ENCODE data around the gene AKAP6.

AKAP6 gene

DNA sequence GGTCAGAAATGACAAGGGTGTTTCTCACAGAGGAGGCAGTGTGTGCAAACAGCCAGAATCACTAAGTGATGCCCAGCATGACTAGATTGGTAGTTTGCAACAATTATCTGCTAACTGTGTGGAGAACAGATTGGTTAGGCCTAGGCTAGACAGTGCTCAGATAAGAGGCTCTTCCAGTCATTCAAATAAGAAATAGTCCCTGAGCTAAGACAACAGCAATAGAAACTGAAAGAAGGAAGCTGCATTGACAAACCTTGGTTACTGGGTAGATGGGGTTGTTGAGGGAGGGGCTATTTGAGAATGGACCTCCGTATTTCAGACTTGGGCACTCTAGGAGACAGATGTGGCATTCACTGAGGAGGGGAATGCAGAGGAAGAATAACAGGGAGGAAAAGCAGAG is 354.6 kb downstream of the AKAP6 start:
- no peak for DNase-seq

DNA sequence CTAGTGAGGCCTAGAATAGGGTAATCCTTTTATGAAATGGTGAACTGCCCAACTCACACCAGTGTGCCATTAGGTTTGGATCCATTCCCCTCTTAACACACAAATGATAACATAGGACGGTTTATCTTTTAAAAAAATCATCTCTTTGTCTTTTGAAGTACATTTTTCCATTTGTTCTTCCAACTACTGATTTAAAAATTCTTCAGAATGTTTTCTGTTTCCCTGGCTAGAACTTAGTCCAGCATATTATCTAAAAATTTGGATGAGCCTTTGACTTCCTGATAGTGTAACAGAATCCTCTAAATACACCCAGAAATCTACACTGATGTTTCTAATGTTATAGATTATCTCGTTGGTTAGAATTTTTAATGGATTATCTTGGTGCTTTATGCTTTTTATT is 359.8 kb downstream of the AKAP6 start:
- no peak for DNase-seq

DNA sequence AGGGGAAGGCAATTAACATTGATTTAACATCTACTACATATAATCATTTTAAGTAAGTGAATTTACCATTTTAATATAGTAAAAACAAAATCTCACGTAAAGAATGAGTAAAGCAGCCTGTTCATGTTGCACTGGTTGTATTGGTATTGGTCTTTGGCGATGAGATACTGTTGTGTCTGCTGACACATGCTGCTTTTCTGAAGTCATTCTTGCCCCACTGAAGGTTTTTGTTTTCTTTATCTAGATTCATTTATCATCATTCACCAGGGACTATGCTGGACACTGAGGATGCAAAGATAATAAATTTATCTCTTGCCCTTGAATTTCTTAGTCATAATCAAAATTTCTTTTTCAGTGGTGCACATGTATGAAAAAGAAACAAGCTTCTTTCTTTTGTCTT is 363.3 kb downstream of the AKAP6 start:
- DNase-seq, result no peak

DNA sequence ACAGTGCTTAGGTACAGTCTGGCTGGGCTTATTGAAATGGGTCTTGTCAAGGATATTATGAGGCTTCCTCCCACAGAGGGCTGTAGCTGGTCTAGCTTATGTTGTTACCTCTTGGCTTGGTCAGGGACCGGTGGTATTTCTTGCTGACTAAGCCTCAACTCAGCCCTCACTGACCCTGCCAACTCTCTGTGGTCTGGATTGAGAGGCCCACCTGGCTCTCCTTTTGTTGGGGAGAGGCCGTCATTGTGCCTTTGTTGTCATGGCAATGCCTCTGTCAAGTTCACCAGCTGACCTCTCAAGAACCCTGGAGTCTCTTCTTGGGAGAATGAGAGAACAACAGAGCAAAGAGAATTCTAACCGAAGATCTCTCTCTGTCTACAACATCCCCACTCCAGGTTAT is 364.0 kb downstream of the AKAP6 start:
- DNase-seq, result peak; percentile 54

DNA sequence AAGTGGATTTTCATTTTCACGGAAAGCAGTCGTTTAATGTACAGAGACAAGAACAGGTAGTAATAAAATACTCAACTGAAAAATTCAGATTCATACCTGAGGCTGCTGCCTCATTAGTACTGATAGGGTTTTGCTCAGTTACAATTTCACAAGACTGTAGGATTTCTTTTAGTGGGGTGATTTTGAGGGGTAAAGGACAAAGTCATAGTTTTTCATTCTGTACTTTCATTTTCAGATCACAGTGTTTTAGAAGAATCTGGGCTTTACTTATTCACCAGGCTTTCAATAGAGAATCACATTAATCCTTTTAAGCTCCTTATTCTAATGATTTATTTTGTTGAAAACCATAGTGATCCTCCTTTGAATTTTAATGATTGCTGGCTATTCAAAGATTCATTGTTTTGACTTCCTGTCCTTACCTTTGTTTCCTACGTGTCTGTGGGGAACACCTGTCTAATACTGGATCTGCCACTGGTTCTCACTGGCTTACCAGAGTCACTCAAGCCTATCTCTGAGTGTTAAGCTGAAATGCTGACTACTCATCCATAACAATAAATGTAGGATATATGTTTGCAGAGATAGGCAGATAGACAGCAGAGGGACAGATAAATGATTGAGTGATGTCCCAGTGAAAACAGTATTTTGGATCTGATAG is 365.8 kb downstream of the AKAP6 start:
- peak; percentile 84 for DNase-seq

DNA sequence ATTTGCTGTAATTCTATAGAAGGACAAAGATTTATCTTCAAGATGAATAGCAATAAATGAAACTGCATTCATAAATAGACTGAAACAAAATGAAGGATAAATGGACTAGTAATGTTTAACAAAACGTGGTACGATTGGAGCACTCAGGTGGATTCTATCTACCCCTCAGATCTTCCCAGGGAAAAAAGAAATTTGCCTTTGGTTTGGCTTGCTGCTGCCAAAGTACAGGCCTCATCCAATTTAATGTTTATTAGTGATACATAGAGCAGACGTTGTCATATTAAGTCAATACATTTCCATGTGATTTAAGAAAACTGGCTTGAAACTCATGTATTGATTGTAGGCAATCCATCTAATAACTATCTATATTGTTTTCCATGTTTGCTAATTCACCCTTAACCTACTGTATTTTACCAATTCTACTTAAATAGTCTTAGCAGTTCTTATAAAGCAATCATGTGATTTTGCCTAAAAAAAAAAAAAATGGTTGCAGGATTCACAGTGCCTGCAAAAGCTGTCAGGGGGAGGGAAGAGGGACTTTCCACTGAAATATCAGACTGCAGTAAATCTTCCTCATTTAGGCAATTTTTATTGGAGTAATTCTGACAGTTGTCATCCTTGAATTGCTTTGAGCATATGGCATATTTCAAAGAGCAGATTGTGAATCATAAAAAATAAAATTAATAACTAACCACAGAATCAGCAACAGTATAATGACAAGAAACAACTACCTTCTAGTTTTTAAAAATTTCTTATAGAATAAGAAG is 367.4 kb downstream of the AKAP6 start:
- no peak for DNase-seq

DNA sequence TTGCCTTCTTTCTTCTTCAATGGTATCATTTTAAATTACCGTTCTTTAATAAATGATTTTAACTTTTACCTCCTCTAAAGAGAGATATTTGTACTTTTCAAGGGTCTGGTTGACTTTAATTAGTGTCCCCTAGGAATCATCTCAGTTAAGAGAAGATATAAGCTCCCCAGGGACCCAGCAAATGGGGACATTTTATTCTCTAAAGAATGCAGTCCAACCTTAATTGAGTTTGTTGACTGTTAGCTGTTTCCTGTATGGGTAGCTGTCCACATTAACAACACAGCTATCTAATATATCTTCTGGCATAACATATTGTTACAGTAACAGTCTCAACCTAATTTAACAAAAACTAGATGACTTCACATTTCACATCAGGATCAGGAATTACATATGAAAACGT is 368.0 kb downstream of the AKAP6 start:
- DNase-seq, result no peak

DNA sequence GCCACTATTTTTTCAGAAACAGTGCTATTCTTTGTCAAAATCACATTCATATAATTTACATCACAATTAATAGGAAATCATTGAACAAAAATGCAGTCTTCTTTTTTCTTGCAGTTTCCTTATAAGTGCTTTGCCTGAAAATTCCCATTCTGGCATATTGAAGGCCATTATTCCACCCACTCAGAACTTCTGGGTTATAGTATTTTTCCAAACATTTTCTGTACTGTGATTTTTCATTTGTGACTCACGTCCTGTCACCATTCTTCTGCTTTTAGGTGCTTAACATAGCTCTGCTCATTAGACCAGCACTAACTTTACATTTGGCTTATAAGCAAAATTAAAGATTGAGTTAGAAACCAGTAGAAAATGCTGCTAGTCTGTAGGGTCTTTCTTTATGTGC is 368.6 kb downstream of the AKAP6 start:
- no peak for DNase-seq

DNA sequence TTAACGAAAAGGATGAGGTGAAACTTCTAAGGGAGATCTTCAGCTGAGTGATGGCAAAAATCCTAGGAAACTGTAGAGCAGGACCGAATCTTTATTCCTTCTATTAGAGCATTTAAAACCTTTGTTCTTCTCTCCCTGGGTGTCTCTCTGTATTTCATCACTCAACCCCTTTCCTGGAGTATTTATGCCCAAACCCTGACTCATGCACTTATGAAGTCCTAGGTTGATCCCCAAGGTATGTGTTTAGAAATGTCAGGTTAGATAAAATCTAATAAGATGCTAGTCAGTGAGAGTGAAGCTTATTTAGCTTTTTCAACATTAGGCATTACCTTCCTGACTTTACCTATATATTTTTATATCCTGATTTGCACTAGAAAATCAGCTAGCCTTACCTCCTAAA is 369.7 kb downstream of the AKAP6 start:
- DNase-seq, result no peak

DNA sequence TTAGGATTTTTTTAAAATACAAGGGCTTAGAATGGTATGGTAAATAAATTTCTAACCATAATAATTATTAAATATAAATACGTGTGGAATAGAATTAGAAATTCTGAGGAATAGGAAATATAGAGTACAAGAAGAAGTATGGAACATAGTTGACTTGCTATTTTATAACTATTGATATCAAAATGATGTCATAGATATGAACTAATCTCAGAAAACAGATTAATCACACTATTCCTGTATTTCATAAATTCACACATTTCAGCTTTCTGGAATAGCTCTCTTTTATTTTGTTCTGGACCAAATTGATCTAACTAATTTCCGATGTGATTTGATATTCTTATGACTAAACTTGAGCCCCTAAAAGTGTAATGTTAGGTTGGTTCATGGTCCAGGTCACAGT is 372.4 kb downstream of the AKAP6 start:
- DNase-seq, result no peak

DNA sequence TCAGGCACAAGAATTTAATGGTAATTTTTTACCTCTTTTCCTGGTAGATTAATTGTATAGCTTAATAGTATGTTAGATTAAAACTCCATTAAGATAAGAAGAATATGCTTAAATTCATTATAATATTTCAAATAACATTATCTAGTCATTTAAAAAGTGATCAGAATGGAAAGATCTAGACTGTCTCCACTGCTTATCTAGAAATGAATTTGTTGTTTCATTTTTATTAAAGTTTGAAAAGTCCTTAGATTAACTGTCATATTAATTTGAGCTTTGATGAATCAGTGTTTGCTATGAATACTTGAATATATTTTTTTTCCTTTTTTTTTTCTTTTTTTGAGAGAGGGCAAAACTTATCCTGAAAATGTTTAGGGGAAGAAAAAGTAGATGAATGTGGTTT is 373.0 kb downstream of the AKAP6 start:
- no peak for DNase-seq

DNA sequence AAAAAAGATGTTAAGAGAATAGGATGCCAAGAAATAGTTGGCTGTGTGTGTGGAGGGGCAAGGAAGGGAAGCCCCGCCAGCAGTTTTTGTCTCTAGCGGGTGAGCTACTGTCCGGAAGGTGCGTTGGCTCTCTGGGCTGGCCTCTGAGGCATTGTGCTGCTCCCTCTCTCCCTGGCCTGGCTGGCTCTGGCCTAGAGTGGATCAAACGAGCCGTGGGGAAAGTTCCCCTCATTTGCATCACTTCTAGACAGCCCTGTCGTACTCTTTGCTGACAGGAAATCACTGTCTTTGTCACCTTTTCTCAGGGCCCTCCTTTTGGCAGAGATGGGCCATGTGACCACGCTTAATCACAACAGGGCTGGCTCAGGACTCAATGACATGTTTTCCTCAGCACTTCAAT is 373.5 kb downstream of the AKAP6 start:
- no peak for DNase-seq

DNA sequence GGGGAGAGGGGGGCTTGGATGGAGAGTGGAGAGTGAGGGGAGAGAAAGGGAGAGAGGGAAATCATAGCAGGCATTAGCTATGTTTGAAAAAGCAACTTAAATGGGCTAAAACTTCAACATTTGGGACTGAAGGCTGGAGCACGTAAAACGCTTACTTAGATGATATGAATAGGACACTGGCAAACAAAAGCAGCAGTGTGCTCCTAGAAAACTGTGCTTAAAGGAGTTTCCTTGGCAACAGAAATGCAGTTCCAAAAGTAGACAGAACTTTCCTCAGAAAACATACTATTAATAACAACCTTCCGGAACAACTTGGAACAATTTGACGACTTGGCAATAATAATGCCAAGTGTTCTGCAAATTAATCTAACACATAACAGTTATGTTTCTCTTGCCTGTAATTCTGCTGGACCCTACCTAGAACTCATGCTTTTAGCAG is 374.1 kb downstream of the AKAP6 start:
- DNase-seq, result no peak

DNA sequence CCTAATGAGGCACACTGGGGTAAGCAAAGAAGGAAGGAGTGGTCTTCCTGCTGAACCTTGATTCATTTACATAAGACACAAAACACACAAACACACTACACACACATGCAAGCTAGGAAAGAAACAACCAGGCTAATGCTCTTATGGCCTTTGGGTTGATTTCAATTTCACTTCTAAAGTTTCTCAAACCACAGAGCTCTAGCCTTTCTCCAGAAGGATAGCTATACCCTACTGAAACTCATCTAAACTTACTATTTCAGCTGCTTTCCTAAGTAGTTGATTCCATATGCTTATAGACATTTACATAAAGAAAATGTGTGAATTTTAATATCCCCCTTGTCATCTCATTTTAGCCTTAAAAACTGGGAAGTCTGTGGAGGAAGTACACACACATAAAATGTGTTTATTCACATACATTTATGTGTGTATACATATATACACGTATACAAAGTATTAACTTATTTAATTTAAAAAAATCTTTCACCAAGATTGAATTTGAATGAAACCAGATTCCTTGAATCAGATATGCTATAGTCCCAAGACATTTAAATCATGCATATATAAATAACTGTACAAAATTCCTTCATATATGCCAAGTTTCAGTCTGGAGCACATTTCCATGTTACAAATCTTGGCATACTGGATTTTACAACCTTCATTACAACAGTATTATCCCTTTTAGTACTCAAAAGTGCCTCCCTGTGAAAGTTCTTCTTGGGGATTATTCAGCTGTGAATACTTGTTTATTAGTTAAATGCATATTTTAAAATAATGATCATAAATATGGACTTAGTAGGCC is 377.8 kb downstream of the AKAP6 start:
- no peak for DNase-seq

DNA sequence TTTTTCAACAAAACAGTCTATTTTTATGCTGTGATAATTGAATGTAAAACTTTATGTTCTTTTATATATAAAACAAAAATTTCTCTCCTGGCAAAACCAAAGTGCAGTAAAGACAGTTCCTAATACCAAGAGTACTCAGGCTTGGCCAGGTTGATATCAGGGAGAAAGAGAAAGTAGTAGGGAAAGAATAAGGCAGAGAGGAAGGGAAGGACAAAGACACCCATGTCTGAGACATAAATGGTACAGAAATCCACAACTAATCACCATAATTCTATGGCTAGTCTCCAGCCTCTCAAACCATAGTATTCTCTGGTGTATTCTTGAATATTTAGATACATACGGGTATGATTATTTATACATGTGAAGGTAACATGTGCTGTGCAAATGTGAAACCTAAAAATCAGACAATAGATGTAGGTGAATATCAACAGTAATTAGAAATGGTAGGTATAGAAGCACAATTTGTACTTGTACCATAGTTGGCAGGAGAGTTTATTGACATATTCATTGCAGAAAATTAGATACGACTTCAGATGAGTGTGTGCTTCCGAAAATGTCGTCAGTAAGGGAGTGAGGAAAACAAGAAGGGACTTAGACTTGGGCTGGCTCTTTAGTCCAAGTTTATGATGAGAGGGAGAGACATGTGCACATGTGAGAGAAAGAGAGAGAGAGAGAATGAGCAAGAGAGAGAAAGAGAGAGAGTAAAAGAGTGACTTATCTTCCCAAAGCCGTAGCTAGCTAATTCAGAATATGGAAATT is 378.8 kb downstream of the AKAP6 start:
- DNase-seq, result no peak

DNA sequence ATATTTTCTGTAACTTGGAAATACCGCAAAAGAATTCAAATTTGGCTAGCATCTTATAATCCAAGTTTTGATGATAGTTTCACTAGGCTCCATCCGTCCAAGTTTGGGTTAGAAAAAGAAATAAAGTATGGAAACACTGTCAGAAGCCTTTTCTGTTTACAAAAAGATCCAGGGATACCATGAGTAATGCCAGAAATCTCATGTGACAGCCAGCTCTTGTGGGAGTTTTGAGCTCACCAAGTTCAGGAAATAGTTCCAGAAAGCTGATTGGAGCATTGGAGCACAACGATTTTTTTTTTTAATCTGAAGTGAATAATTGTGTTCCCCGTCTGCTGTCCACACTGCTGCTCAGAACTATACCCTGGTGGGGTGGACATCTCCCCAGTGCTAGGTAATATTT is 379.9 kb downstream of the AKAP6 start:
- DNase-seq, result peak; percentile 9

DNA sequence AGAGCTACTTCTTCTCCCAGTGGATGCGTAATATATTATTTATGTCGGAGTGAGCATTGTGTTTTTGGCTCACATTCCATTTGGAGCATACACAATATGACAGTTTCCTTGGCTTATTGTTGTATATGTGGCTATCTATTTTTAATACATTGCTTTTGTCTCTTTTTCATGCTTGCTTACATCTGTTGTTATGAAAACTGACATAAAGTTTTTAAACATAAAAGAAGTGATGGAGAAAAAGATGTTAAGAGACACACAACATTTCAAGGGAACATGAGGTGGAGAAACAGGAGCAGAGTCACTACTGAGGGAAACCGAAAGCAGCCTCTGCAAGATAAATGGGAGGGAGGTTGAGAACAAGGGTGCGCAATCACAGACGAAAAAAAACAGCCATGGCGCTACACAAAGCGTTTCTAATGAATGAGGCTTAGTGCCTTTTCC is 381.2 kb downstream of the AKAP6 start:
- no peak for DNase-seq

DNA sequence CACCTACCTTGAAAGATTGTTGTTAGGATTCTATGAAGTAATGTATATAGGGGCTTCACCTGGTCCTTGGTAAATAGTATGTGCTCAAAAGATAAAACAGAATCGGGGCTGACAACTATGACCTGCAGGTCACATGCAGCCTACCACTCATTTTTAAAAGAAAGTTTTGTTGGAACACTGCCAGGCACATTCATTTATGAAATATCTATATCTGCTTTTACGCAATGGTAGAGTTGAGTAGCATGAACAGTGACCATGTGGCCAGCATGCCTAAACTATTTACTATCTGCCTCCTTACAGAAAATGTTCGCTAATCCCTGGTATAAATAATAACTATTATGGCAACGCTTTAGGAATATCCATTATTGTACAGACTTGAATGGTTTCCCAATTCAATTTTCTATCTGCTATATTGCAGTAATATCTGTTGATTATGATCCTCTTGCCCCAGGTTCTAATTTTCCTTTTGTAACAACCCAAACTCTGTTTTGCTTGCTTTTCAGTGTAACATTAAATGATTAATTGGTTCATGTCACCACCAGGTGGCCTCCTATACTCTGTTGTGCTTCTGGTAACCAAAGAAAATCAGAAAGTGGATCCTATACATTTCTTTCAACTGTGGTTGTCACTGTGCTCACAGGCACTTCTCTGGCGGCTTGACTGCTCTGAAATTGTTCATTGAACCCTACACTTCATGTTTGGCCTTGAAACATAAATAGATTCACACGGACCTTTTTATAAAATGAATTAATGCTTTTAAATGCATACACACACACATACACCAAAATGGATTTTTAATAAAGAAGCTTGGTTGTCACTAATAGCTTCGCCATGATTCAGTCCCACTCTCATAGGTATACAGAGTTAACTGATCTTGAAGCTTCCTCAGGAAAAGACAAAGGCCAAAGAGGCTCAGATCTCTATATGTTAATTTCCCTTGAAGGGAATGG is 381.9 kb downstream of the AKAP6 start:
- peak; percentile 74 for DNase-seq

DNA sequence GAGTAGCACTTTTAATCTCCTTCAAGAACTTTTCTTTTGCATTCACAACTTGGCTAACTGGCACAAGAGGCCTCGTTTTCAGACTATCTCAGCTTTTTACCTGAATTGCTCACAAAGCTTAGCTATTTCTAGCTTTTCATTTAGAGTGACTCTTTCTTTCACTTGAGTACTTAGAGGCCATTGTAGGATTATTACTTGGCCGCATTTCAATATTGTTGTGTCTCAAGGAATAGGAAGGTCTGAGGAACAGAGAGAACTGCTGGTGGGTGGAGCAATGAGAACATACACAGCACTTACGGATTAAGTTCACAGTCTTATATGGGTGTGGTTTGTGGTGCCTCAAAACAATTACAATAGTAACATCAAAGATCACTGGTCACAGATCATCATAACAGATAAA is 384.8 kb downstream of the AKAP6 start:
- no peak for DNase-seq

DNA sequence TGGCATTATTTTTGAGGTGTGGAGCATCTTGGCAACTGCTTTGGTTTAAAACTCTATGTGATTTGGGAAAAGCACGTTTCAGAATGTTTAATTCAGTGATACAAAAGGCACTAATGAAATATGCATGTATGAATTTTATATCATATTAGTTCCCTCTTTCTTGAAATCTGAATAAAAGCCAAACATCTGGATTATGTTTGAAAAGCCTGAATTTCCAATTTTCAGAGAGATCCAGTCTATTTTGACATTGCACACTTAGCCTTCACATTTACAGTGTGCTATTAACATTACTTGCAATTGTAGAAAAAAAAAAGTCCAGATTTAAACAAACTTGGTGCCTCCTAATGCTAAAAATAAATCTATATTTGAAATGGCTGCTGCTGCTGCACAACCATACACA is 390.5 kb downstream of the AKAP6 start:
- no peak for DNase-seq

DNA sequence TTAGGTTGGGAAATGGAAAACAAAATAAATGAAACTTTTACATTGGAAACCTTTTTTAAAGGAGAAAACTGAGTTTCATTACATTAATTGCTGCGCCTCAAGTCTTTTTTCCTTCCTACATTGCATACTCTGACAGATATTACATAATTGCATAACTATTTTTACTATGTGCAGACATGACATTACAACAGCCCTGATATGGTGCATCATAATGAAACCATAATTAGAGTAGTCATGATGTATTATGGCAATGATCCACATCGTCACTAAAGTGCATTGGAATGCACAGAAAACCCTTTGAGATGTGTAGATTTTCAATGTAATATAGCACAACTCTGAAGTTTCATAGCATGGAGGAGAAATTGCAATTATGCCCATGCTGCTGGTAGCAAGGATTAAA is 391.8 kb downstream of the AKAP6 start:
- no peak for DNase-seq

DNA sequence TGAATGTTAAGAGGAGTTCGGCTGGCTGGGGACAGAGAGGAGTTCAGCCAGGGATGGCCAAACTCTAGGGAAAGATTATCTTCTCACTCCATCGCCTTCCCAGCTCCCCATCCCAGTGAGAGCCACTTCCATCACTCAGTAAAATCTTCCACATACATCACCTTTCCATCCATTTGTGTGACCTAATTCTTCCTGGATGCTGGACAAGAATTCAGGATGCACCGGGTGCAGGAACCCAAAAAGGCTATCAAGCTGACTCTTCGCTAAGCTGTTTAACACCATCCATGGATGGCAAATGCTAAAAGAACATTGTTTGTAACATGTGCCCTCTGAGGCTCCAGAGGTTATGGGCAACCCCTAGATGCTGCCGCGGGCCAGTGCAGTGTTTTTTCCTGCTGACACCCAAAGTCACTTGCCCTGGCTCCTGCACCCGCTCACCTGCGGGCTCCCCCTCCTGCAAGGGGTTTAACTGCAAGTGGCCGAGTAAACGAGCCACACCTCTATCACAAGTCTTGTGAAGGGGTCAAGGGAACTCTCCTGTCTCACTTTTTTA is 393.6 kb downstream of the AKAP6 start:
- no peak for DNase-seq
